Neural cell (in vitro differentiated cells): ENCODE measurements around the gene TOX2. TPM values are rescaled to one million over a fixed set of nuclear protein-coding genes. Genes with fewer than 3 reads are reported as not detected.

Source experiments
- H2AFZ ChIP-seq: fragments of 200-600, 300-800 bp; sonication (generic), shearing (Covaris generic); 2 replicates; pipeline ENCODE4 v1.6.0; 2014; ENCODE audit warnings: low read depth, mild to moderate bottlenecking, antibody characterized with exemption, low read length, moderate library complexity
- H3F3A ChIP-seq: fragments of 200-600 bp; shearing (Covaris generic); 2 replicates; pipeline ENCODE4 v1.6.1; 2016; ENCODE audit warnings: mild to moderate bottlenecking, moderate library complexity, mixed read lengths, antibody characterized with exemption, low read length; ENCODE audit not compliant: insufficient read depth, poor library complexity, severe bottlenecking
- H3K27ac ChIP-seq: fragments of 200-600, 300-800 bp; sonication (generic), shearing (Covaris generic); 2 replicates; pipeline ENCODE4 v1.5.1; 2014; ENCODE audit warnings: mild to moderate bottlenecking, low read length, moderate library complexity
- H3K27me3 ChIP-seq: fragments of 300-800, 200-600 bp; sonication (generic), shearing (Covaris generic); 2 replicates; pipeline ENCODE4 v1.6.0; 2014; ENCODE audit warnings: mild to moderate bottlenecking, low read depth, low read length, moderate library complexity; ENCODE audit not compliant: insufficient read depth
- H3K36me3 ChIP-seq: fragments of 300-800, 200-600 bp; sonication (generic), shearing (Covaris generic); 2 replicates; pipeline ENCODE4 v1.5.1; 2014; ENCODE audit warnings: mild to moderate bottlenecking, antibody characterized with exemption, low read length, moderate library complexity; ENCODE audit not compliant: insufficient read depth
- H3K4me2 ChIP-seq: fragments of 300-800, 200-600 bp; sonication (generic), shearing (Covaris generic); 2 replicates; pipeline ENCODE4 v1.6.0; 2014; ENCODE audit warnings: mild to moderate bottlenecking, low read length
- H3K4me3 ChIP-seq: fragments of 300-800, 200-600 bp; sonication (generic), shearing (Covaris generic); 2 replicates; pipeline ENCODE4 v1.5.1; 2014; ENCODE audit warnings: mild to moderate bottlenecking, low read length, moderate library complexity
- H3K79me2 ChIP-seq: fragments of 200-600 bp; shearing (Covaris generic); replicated peaks from 2 replicates; pipeline ENCODE4 v1.6.0; 2014; ENCODE audit warnings: mild to moderate bottlenecking, low read length, moderate library complexity; ENCODE audit not compliant: insufficient read depth
- H3K9ac ChIP-seq: fragments of 300-800, 200-600 bp; sonication (generic), shearing (Covaris generic); 2 replicates; pipeline ENCODE4 v1.6.1; 2016; ENCODE audit warnings: mild to moderate bottlenecking, low read length, mixed read lengths
- H3K9me2 ChIP-seq: fragments of 200-600 bp; shearing (Covaris generic); 2 replicates; pipeline ENCODE4 v1.6.1; 2016; ENCODE audit warnings: mild to moderate bottlenecking, low read length, mixed read lengths; ENCODE audit not compliant: insufficient read depth
- H3K9me3 ChIP-seq: fragments of 200-600, 300-800 bp; sonication (generic), shearing (Covaris generic); 2 replicates; pipeline ENCODE4 v1.6.1; 2016; ENCODE audit warnings: mild to moderate bottlenecking, mixed run types, low read length, moderate library complexity, mixed read lengths
- H4K20me1 ChIP-seq: fragments of 200-600 bp; shearing (Covaris generic); 2 replicates; pipeline ENCODE4 v1.6.1; 2016; ENCODE audit warnings: mild to moderate bottlenecking, mixed run types; ENCODE audit not compliant: insufficient read depth
- EP300 ChIP-seq: fragments of 450-650 bp; conservative IDR thresholded peaks from 2 replicates; pipeline ENCODE4 v1.6.1; 2014; ENCODE audit warnings: antibody characterized with exemption, mild to moderate bottlenecking, moderate library complexity; ENCODE audit not compliant: poor library complexity, severe bottlenecking
- EZH2 ChIP-seq: fragments of 200-600, 300-800 bp; shearing (Covaris generic), sonication (generic); IDR thresholded peaks from 2 replicates; pipeline ENCODE4 v1.6.1; 2014; ENCODE audit warnings: antibody characterized with exemption, low read length, borderline replicate concordance, mild to moderate bottlenecking; ENCODE audit not compliant: insufficient read depth, poor library complexity, severe bottlenecking
- MXI1 ChIP-seq: fragments of 450-650 bp; conservative IDR thresholded peaks from 2 replicates; pipeline ENCODE4 v1.6.1; 2014; ENCODE audit warnings: antibody characterized with exemption, mild to moderate bottlenecking; ENCODE audit not compliant: poor library complexity, severe bottlenecking
- POLR2AphosphoS5 ChIP-seq: IDR thresholded peaks from 2 replicates; pipeline ENCODE4 v1.6.1; 2012
- RAD21 ChIP-seq: fragments of 450-650 bp; conservative IDR thresholded peaks from 2 replicates; pipeline ENCODE4 v1.6.1; 2014; ENCODE audit warnings: antibody characterized with exemption, mild to moderate bottlenecking, moderate library complexity
- REST ChIP-seq: IDR thresholded peaks from 2 replicates; pipeline ENCODE4 v1.6.1; 2012; ENCODE audit warnings: borderline replicate concordance
- SMC3 ChIP-seq: fragments of 450-650 bp; conservative IDR thresholded peaks from 2 replicates; pipeline ENCODE4 v1.6.1; 2014; ENCODE audit warnings: antibody characterized with exemption, mild to moderate bottlenecking, moderate library complexity; ENCODE audit not compliant: poor library complexity
- TAF1 ChIP-seq: IDR thresholded peaks from 2 replicates; pipeline ENCODE4 v1.6.1; 2012; ENCODE audit warnings: low read depth
- polyA plus RNA-seq: library from polyadenylated mRNA; depleted of rRNA; stranded (reverse); fragments of >200 nt; gene quantifications from 2 replicates; pipeline ENCODE4 v1.2.3, GENCODE V29; 2014
- TF ChIP-seq, protein P1 (sequence below): fragments of 450-650 bp; IDR thresholded peaks from 2 replicates; pipeline ENCODE4 v1.5.1; 2014; ENCODE audit warnings: antibody characterized with exemption, mild to moderate bottlenecking, moderate library complexity; ENCODE audit not compliant: poor library complexity, severe bottlenecking

The TOX2 gene
- polyA plus RNA-seq, 1 donor from 2014 or later, result 0.89 TPM

- Histone ChIP-seq H3K27me3 (no peaks in the 10 kb centered on the region), H3F3A (no peaks in the 10 kb centered on the region), H3K27ac (no peak overlapping the region), H3K9me2 (no peaks in the 10 kb centered on the region), H2AFZ (no peak overlapping the region), H3K4me2 (no peak overlapping the region), H3K9me3 (no peaks in the 10 kb centered on the region), H4K20me1 (no peaks in the 10 kb centered on the region), H3K79me2 (no peaks in the 10 kb centered on the region), H3K9ac (no peak overlapping the region), H3K4me3 (no peak overlapping the region), H3K36me3 (no peaks in the 10 kb centered on the region)
- no peak for TF ChIP-seq EP300
- TF ChIP-seq, protein P1, sequence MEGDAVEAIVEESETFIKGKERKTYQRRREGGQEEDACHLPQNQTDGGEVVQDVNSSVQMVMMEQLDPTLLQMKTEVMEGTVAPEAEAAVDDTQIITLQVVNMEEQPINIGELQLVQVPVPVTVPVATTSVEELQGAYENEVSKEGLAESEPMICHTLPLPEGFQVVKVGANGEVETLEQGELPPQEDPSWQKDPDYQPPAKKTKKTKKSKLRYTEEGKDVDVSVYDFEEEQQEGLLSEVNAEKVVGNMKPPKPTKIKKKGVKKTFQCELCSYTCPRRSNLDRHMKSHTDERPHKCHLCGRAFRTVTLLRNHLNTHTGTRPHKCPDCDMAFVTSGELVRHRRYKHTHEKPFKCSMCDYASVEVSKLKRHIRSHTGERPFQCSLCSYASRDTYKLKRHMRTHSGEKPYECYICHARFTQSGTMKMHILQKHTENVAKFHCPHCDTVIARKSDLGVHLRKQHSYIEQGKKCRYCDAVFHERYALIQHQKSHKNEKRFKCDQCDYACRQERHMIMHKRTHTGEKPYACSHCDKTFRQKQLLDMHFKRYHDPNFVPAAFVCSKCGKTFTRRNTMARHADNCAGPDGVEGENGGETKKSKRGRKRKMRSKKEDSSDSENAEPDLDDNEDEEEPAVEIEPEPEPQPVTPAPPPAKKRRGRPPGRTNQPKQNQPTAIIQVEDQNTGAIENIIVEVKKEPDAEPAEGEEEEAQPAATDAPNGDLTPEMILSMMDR, result no peak
- no peak for TF ChIP-seq RAD21
- TF ChIP-seq MXI1, result no peak
- no peak for TF ChIP-seq EZH2
- TF ChIP-seq TAF1, result no peak
- no peak for TF ChIP-seq POLR2AphosphoS5
- TF ChIP-seq SMC3, result no peak
- TF ChIP-seq REST, result no peak
These were observed 199.1 kb downstream of the TOX2 start for GRCh38 chr20:44113618-44114376.

DNA sequence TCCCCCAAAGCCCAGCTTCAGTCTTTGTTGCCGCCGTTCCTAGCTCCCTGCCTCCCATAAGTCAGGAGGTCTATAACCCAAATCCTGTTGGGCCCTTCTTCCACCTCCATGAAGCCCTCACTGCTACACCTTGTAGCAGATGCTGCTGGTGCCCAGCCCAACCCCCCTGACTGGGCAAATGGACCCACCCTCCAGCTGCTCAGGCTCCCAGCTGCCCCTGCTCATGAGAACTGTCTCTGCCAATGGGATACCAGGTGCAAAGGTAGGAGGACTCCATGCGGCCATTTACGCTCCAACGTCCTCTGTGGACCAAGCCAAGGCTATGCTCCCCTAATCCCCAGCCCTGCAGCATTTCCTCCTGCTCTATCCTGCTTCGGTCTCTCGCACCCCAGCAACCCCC, 200.5 kb downstream of the TOX2 start:
- Histone ChIP-seq H2AFZ (no peak overlapping the region), H3K9me2 (no peaks in the 10 kb centered on the region), H3K9me3 (no peaks in the 10 kb centered on the region), H3K4me3 (no peak overlapping the region), H3K4me2 (no peak overlapping the region), H3K9ac (no peak overlapping the region), H3K27me3 (no peaks in the 10 kb centered on the region), H3K27ac (no peak overlapping the region), H3F3A (no peaks in the 10 kb centered on the region), H3K79me2 (no peaks in the 10 kb centered on the region), H4K20me1 (no peaks in the 10 kb centered on the region), H3K36me3 (no peaks in the 10 kb centered on the region)
- TF ChIP-seq SMC3, result no peak
- TF ChIP-seq REST, result no peak
- no peak for TF ChIP-seq EZH2
- TF ChIP-seq MXI1, result no peak
- TF ChIP-seq, protein P1, result no peak
- TF ChIP-seq EP300, result no peak
- TF ChIP-seq POLR2AphosphoS5, result no peak
- no peak for TF ChIP-seq TAF1
